ENCODE measurements around the gene CELF5.

CELF5 gene

GRCh38 chr19:3225677-3226093 lies 1.2 kb downstream of the CELF5 start:
- Histone ChIP-seq H3K27ac (no peak overlapping the region), H3K9me3 (ENCODE audit: severe bottlenecking) (no peaks in the 10 kb centered on the region), H3K36me3 (no peaks in the 10 kb centered on the region), H3K4me3 (ENCODE audit: low read depth, low read length) (no peak overlapping the region), H3K27me3 (ENCODE audit: insufficient read depth, low read depth, severe bottlenecking) (no peaks in the 10 kb centered on the region)
- no peak for DNase-seq
- no peak for TF ChIP-seq CTCF (IDR thresholded peaks at IDR 0.05; ENCODE audit: low read depth, low read length)

GRCh38 chr19:3227054-3227626 lies 2.7 kb downstream of the CELF5 start:
- DNase-seq, result no peak

GRCh38 chr19:3229346-3229743 lies 4.9 kb downstream of the CELF5 start:
- no peaks in the 10 kb centered on the region for H3K36me3 ChIP-seq
- H3K4me3 ChIP-seq (ENCODE audit: low read depth, low read length), result no peak overlapping the region
- no peak overlapping the region for H3K27ac ChIP-seq
- H3K9me3 ChIP-seq (ENCODE audit: severe bottlenecking), result no peaks in the 10 kb centered on the region
- no peak for TF ChIP-seq CTCF (IDR thresholded peaks at IDR 0.05; ENCODE audit: low read depth, low read length)
- DNase-seq, result no peak
- H3K27me3 ChIP-seq (ENCODE audit: insufficient read depth, low read depth, severe bottlenecking), result no peaks in the 10 kb centered on the region

More at GRCh38 chr19:3227054-3227626, 2.7 kb downstream of the CELF5 start:
- Histone ChIP-seq H3K36me3 (no peaks in the 10 kb centered on the region), H3K27ac (no peak overlapping the region), H3K4me3 (ENCODE audit: low read depth, low read length) (no peak overlapping the region), H3K9me3 (ENCODE audit: severe bottlenecking) (no peaks in the 10 kb centered on the region), H3K27me3 (ENCODE audit: insufficient read depth, low read depth, severe bottlenecking) (no peaks in the 10 kb centered on the region)
- no peak for TF ChIP-seq CTCF (IDR thresholded peaks at IDR 0.05; ENCODE audit: low read depth, low read length)

DNA sequence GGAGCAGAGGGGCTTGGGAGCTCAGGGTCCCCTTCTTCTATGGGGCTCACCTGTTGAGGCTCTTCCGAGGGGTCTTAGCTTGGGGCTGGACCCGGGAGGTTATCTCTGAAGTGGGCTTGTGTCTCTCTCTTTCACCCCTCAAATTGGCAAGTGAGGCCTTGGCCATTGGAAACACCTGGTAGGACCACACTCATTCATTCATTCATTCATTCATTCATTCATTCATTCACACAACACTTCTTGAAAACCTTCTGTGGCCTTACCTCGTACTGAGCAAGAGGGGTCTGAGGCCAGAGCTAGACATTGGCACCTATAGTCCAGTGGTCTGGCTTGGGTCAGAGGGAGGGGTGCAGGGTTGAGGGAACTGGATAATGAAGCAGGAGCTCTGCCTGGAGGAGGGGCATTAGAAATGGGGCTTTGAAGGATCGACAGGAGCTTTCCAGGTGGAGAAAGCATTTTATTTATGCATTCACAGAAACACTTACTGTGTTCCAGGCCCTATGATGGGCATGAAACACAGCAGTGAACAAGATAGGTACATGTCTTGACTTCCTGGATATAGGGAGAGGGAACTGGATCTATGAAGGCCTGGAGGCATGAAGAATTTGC lies 5.5 kb downstream of the CELF5 start:
- Histone ChIP-seq H3K9me3 (ENCODE audit: severe bottlenecking) (no peaks in the 10 kb centered on the region), H3K36me3 (no peaks in the 10 kb centered on the region), H3K27me3 (ENCODE audit: insufficient read depth, low read depth, severe bottlenecking) (no peaks in the 10 kb centered on the region), H3K4me3 (ENCODE audit: low read depth, low read length) (no peak overlapping the region), H3K27ac (no peak overlapping the region)
- DNase-seq, result no peak
- TF ChIP-seq CTCF (IDR thresholded peaks at IDR 0.05; ENCODE audit: low read depth, low read length), result no peak

DNA sequence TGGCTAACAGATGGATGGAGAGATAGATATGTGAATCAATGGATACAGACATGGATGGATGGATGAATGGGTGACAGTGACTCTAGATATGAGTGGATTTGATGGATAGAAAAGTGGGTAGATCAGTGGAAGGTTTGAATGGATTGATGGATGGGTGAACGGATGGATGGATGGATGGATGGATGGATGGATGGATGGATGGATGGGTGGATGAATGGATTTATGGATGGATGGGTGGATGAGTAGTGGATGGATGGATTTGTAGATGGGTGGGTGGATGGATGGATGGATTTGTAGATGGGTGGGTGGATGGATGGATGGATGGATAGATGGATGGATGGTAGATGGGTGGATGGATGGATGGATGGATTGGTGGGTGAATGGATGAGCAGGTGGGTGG lies 6.8 kb downstream of the CELF5 start:
- no peak for TF ChIP-seq CTCF (IDR thresholded peaks at IDR 0.05; ENCODE audit: low read depth, low read length)
- H3K27me3 ChIP-seq (ENCODE audit: insufficient read depth, low read depth, severe bottlenecking), result no peaks in the 10 kb centered on the region
- no peak for DNase-seq

DNA sequence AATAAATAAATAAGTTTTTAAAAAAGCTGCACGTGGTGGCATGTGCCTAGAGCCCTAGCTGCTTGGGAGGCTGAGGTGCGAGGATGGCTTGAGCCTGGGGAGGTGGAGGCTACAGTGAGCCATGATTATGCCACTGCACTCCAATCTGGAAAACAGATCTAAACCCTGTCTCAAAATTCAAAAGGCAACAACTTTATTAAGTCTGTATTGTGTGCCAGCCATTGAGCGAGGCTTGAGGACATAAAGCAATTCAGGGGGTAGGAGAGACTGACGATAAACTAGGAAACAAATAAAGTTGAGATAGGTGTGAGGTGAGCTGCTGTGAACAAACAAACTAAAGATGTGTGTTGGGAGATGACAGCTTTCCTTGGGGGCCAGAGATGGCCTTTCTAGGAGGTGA lies 8.7 kb downstream of the CELF5 start:
- H3K27me3 ChIP-seq (ENCODE audit: insufficient read depth, low read depth, severe bottlenecking), result no peaks in the 10 kb centered on the region
- DNase-seq, result no peak
- H3K36me3 ChIP-seq, result no peaks in the 10 kb centered on the region
- TF ChIP-seq CTCF (IDR thresholded peaks at IDR 0.05; ENCODE audit: low read depth, low read length), result no peak
- H3K9me3 ChIP-seq (ENCODE audit: severe bottlenecking), result no peaks in the 10 kb centered on the region
- H3K27ac ChIP-seq, result no peak overlapping the region
- H3K4me3 ChIP-seq (ENCODE audit: low read depth, low read length), result no peak overlapping the region

More for the DNA sequence above, 6.8 kb downstream of the CELF5 start:
- H3K36me3 ChIP-seq, result no peaks in the 10 kb centered on the region
- H3K9me3 ChIP-seq (ENCODE audit: severe bottlenecking), result no peaks in the 10 kb centered on the region
- no peak overlapping the region for H3K27ac ChIP-seq
- no peak overlapping the region for H3K4me3 ChIP-seq (ENCODE audit: low read depth, low read length)

All from WERI-Rb-1 (cell line).